ENCODE results near the gene HCN4.

HCN4 gene

GRCh38 chr15:73388256-73388781 is 19.6 kb upstream of the HCN4 start:
- DNase-seq (ENCODE audit: low read depth, low spot score): peak; percentile 32
- no peak overlapping the region for H3K4me3 ChIP-seq (ENCODE audit: low read depth, low read length)
- no peak for TF ChIP-seq CTCF (IDR thresholded peaks at IDR 0.05; ENCODE audit: low read depth, low read length)
- in situ Hi-C loops (cut with HindIII; ENCODE audit: low sequenced_read_pairs): no loop called here

- no peak for DNase-seq (ENCODE audit: low read depth, low spot score)
- H3K4me3 ChIP-seq (ENCODE audit: low read depth, low read length): no peak overlapping the region
- in situ Hi-C loops (cut with HindIII; ENCODE audit: low sequenced_read_pairs): no loop called here
- TF ChIP-seq CTCF (IDR thresholded peaks at IDR 0.05; ENCODE audit: low read depth, low read length): no peak
Measured at GRCh38 chr15:73387507-73388255, 18.9 kb upstream of the HCN4 start.

GRCh38 chr15:73386886-73387506 is 18.2 kb upstream of the HCN4 start:
- DNase-seq (ENCODE audit: low read depth, low spot score): no peak

GRCh38 chr15:73386238-73386637 is 17.5 kb upstream of the HCN4 start:
- no peak for TF ChIP-seq CTCF (IDR thresholded peaks at IDR 0.05; ENCODE audit: low read depth, low read length)
- no peak for DNase-seq (ENCODE audit: low read depth, low spot score)
- in situ Hi-C loops (cut with HindIII; ENCODE audit: low sequenced_read_pairs): no loop called here
- H3K4me3 ChIP-seq (ENCODE audit: low read depth, low read length): no peak overlapping the region

More at GRCh38 chr15:73386886-73387506, 18.2 kb upstream of the HCN4 start:
- TF ChIP-seq CTCF (IDR thresholded peaks at IDR 0.05; ENCODE audit: low read depth, low read length): no peak
- H3K4me3 ChIP-seq (ENCODE audit: low read depth, low read length): no peak overlapping the region
- in situ Hi-C loops (cut with HindIII; ENCODE audit: low sequenced_read_pairs): no loop called here

- no peak for TF ChIP-seq CTCF (IDR thresholded peaks at IDR 0.05; ENCODE audit: low read depth, low read length)
- no peak for DNase-seq (ENCODE audit: low read depth, low spot score)
- in situ Hi-C loops (cut with HindIII; ENCODE audit: low sequenced_read_pairs): no loop called here
- H3K4me3 ChIP-seq (ENCODE audit: low read depth, low read length): no peak overlapping the region
Measured at GRCh38 chr15:73385205-73385604, 16.4 kb upstream of the HCN4 start.

- in situ Hi-C loops (cut with HindIII; ENCODE audit: low sequenced_read_pairs): no loop called here
- TF ChIP-seq CTCF (IDR thresholded peaks at IDR 0.05; ENCODE audit: low read depth, low read length): no peak
- H3K4me3 ChIP-seq (ENCODE audit: low read depth, low read length): no peak overlapping the region
- DNase-seq (ENCODE audit: low read depth, low spot score): no peak
Measured at GRCh38 chr15:73383310-73384189, 14.8 kb upstream of the HCN4 start.

Data from astrocyte of the spinal cord (primary cell).